ENCODE data around the gene SMIM7.

Gene SMIM7

GRCh38 chr19:16661480-16662034 lies 1.6 kb upstream of the SMIM7 start:
- peak overlapping the region; percentile 54 for H3K9ac ChIP-seq (ENCODE audit: low read length)
- H3K4ac ChIP-seq (ENCODE audit: low read depth, low read length) = no peak overlapping the region
- H3K18ac ChIP-seq (ENCODE audit: low read length) = no peak overlapping the region
- peak overlapping the region; percentile 67 for H3K56ac ChIP-seq (ENCODE audit: low read length)
- H3K4me1 ChIP-seq (ENCODE audit: control insufficient read depth, low read depth, low read length) = no peaks in the 10 kb centered on the region
- no peak overlapping the region for H4K5ac ChIP-seq (ENCODE audit: low read length)
- H3K23ac ChIP-seq (ENCODE audit: low read length) = peak overlapping the region; percentile 45
- H3K79me2 ChIP-seq (ENCODE audit: control insufficient read depth, insufficient read depth, low read length) = peaks cover 10% of the 10 kb centered on the region
- DNase-seq = no peak
- H2BK5ac ChIP-seq (ENCODE audit: low read length) = no peak overlapping the region
- no peak overlapping the region for H2BK15ac ChIP-seq (replicated peaks; ENCODE audit: low read depth)
- peak overlapping the region; percentile 57 for H3K4me2 ChIP-seq (ENCODE audit: low read length)
- no peak overlapping the region for H3K27ac ChIP-seq (ENCODE audit: low read depth, low read length)
- no CpG with 5 or more reads among the region's 31 CpGs for WGBS (ENCODE audit: extremely low coverage, insufficient coverage, low lambda C conversion rate)
- no peak overlapping the region for H4K8ac ChIP-seq (ENCODE audit: low read depth, low read length)
- H2AK5ac ChIP-seq (ENCODE audit: low read length) = no peak overlapping the region
- H2BK120ac ChIP-seq (ENCODE audit: low read depth, low read length) = no peak overlapping the region
- peaks cover 11% of the 10 kb centered on the region for H3K79me1 ChIP-seq (ENCODE audit: low read length)
- peaks cover 6% of the 10 kb centered on the region for H3K27me3 ChIP-seq (ENCODE audit: insufficient read depth, low read length, poor library complexity)
- peak overlapping the region; percentile 28 for H3K4me3 ChIP-seq (ENCODE audit: low read length)
- no peaks in the 10 kb centered on the region for H3K36me3 ChIP-seq (ENCODE audit: control insufficient read depth, insufficient read depth, low read length)

- Histone ChIP-seq H3K4me2 (ENCODE audit: low read length) (peak within 1 kb of the TSS; percentile 87), H4K5ac (ENCODE audit: low read length) (no peak within 1 kb of the TSS), H2AK5ac (ENCODE audit: low read length) (no peak within 1 kb of the TSS), H3K23ac (ENCODE audit: low read length) (peak within 1 kb of the TSS; percentile 48), H3K18ac (ENCODE audit: low read length) (peak within 1 kb of the TSS; percentile 17), H4K8ac (ENCODE audit: low read depth, low read length) (peak within 1 kb of the TSS; percentile 44), H2BK15ac (replicated peaks; ENCODE audit: low read depth) (no peak within 1 kb of the TSS), H3K9ac (ENCODE audit: low read length) (peak within 1 kb of the TSS; percentile 92), H2BK120ac (ENCODE audit: low read depth, low read length) (no peak within 1 kb of the TSS), H3K4ac (ENCODE audit: low read depth, low read length) (peak within 1 kb of the TSS; percentile 44), H3K4me3 (ENCODE audit: low read length) (peak within 1 kb of the TSS; percentile 85), H3K56ac (ENCODE audit: low read length) (peak within 1 kb of the TSS; percentile 95), H3K27me3 (ENCODE audit: insufficient read depth, low read length, poor library complexity) (peaks cover 6% of the 10 kb centered on the region), H3K36me3 (ENCODE audit: control insufficient read depth, insufficient read depth, low read length) (no peaks in the 10 kb centered on the region), H3K79me1 (ENCODE audit: low read length) (peaks cover 11% of the 10 kb centered on the region), H2BK5ac (ENCODE audit: low read length) (no peak within 1 kb of the TSS), H3K4me1 (ENCODE audit: control insufficient read depth, low read depth, low read length) (no peaks in the 10 kb centered on the region), H3K79me2 (ENCODE audit: control insufficient read depth, insufficient read depth, low read length) (peaks cover 10% of the 10 kb centered on the region), H3K27ac (ENCODE audit: low read depth, low read length) (no peak within 1 kb of the TSS)
- no CpG with 5 or more reads among the region's 76 CpGs for WGBS (ENCODE audit: extremely low coverage, insufficient coverage, low lambda C conversion rate)
- DNase-seq = no peak
Measured at GRCh38 chr19:16660763-16661479, 977 bp upstream of the SMIM7 start, which contains the start of gene TMEM38A. TSS of gene TMEM38A (plus strand) at chr19:16661139. CDS start at chr19:16661218, 79 bp downstream.

- Histone ChIP-seq H3K79me2 (ENCODE audit: control insufficient read depth, insufficient read depth, low read length) (peaks cover 10% of the 10 kb centered on the region), H3K79me1 (ENCODE audit: low read length) (peaks cover 15% of the 10 kb centered on the region), H3K27me3 (ENCODE audit: insufficient read depth, low read length, poor library complexity) (peaks cover 6% of the 10 kb centered on the region), H3K4me3 (ENCODE audit: low read length) (peak overlapping the region; percentile 51), H3K4me2 (ENCODE audit: low read length) (peak overlapping the region; percentile 35), H2BK5ac (ENCODE audit: low read length) (no peak overlapping the region), H2BK120ac (ENCODE audit: low read depth, low read length) (no peak overlapping the region), H3K9ac (ENCODE audit: low read length) (peak overlapping the region; percentile 64), H3K36me3 (ENCODE audit: control insufficient read depth, insufficient read depth, low read length) (peaks cover 4% of the 10 kb centered on the region), H3K23ac (ENCODE audit: low read length) (no peak overlapping the region), H3K4me1 (ENCODE audit: control insufficient read depth, low read depth, low read length) (no peaks in the 10 kb centered on the region), H3K18ac (ENCODE audit: low read length) (no peak overlapping the region), H4K8ac (ENCODE audit: low read depth, low read length) (no peak overlapping the region), H3K4ac (ENCODE audit: low read depth, low read length) (no peak overlapping the region), H2AK5ac (ENCODE audit: low read length) (no peak overlapping the region), H3K27ac (ENCODE audit: low read depth, low read length) (no peak overlapping the region), H4K5ac (ENCODE audit: low read length) (no peak overlapping the region), H2BK15ac (replicated peaks; ENCODE audit: low read depth) (no peak overlapping the region), H3K56ac (ENCODE audit: low read length) (peak overlapping the region; percentile 79)
- DNase-seq = no peak
- no CpG with 5 or more reads among the region's 14 CpGs for WGBS (ENCODE audit: extremely low coverage, insufficient coverage, low lambda C conversion rate)
Measured at GRCh38 chr19:16659464-16659831, 496 bp downstream of the SMIM7 start.

- H3K4me3 ChIP-seq (ENCODE audit: low read length) = no peak overlapping the region
- no peak overlapping the region for H2BK5ac ChIP-seq (ENCODE audit: low read length)
- H3K4me2 ChIP-seq (ENCODE audit: low read length) = no peak overlapping the region
- H4K8ac ChIP-seq (ENCODE audit: low read depth, low read length) = no peak overlapping the region
- peaks cover 10% of the 10 kb centered on the region for H3K36me3 ChIP-seq (ENCODE audit: control insufficient read depth, insufficient read depth, low read length)
- peaks cover 6% of the 10 kb centered on the region for H3K27me3 ChIP-seq (ENCODE audit: insufficient read depth, low read length, poor library complexity)
- no peak overlapping the region for H3K9ac ChIP-seq (ENCODE audit: low read length)
- H3K18ac ChIP-seq (ENCODE audit: low read length) = no peak overlapping the region
- H3K27ac ChIP-seq (ENCODE audit: low read depth, low read length) = no peak overlapping the region
- H3K79me2 ChIP-seq (ENCODE audit: control insufficient read depth, insufficient read depth, low read length) = peaks cover 10% of the 10 kb centered on the region
- no peak overlapping the region for H2BK120ac ChIP-seq (ENCODE audit: low read depth, low read length)
- no peak for DNase-seq
- H3K56ac ChIP-seq (ENCODE audit: low read length) = no peak overlapping the region
- peaks cover 15% of the 10 kb centered on the region for H3K79me1 ChIP-seq (ENCODE audit: low read length)
- no peak overlapping the region for H3K4ac ChIP-seq (ENCODE audit: low read depth, low read length)
- H2AK5ac ChIP-seq (ENCODE audit: low read length) = no peak overlapping the region
- H3K23ac ChIP-seq (ENCODE audit: low read length) = no peak overlapping the region
- WGBS (ENCODE audit: extremely low coverage, insufficient coverage, low lambda C conversion rate) = no CpG with 5 or more reads among the region's 5 CpGs
- H3K4me1 ChIP-seq (ENCODE audit: control insufficient read depth, low read depth, low read length) = no peaks in the 10 kb centered on the region
- H4K5ac ChIP-seq (ENCODE audit: low read length) = no peak overlapping the region
- H2BK15ac ChIP-seq (replicated peaks; ENCODE audit: low read depth) = no peak overlapping the region
Measured at GRCh38 chr19:16657384-16657783, 2.6 kb downstream of the SMIM7 start.

- Histone ChIP-seq H3K56ac (ENCODE audit: low read length) (no peak overlapping the region), H3K36me3 (ENCODE audit: control insufficient read depth, insufficient read depth, low read length) (peaks cover 21% of the 10 kb centered on the region)
Measured at GRCh38 chr19:16655727-16656126, 4.2 kb downstream of the SMIM7 start.

More at GRCh38 chr19:16655727-16656126, 4.2 kb downstream of the SMIM7 start:
- Histone ChIP-seq H3K27ac (ENCODE audit: low read depth, low read length) (no peak overlapping the region), H3K4me3 (ENCODE audit: low read length) (no peak overlapping the region), H3K79me1 (ENCODE audit: low read length) (peaks cover 15% of the 10 kb centered on the region), H3K27me3 (ENCODE audit: insufficient read depth, low read length, poor library complexity) (no peaks in the 10 kb centered on the region), H3K4ac (ENCODE audit: low read depth, low read length) (no peak overlapping the region), H4K8ac (ENCODE audit: low read depth, low read length) (no peak overlapping the region), H2BK15ac (replicated peaks; ENCODE audit: low read depth) (no peak overlapping the region), H3K18ac (ENCODE audit: low read length) (no peak overlapping the region), H3K9ac (ENCODE audit: low read length) (no peak overlapping the region), H3K79me2 (ENCODE audit: control insufficient read depth, insufficient read depth, low read length) (peaks cover 10% of the 10 kb centered on the region), H3K23ac (ENCODE audit: low read length) (no peak overlapping the region), H2AK5ac (ENCODE audit: low read length) (no peak overlapping the region), H3K4me2 (ENCODE audit: low read length) (no peak overlapping the region), H3K4me1 (ENCODE audit: control insufficient read depth, low read depth, low read length) (no peaks in the 10 kb centered on the region), H2BK5ac (ENCODE audit: low read length) (no peak overlapping the region), H4K5ac (ENCODE audit: low read length) (no peak overlapping the region), H2BK120ac (ENCODE audit: low read depth, low read length) (no peak overlapping the region)
- no CpG with 5 or more reads among the region's 11 CpGs for WGBS (ENCODE audit: extremely low coverage, insufficient coverage, low lambda C conversion rate)
- DNase-seq = no peak

Data from mesendoderm (in vitro differentiated cells).